NB4 (cell line): ENCODE data around the gene NKAIN4.
"Not testable (repeated sequence)": the region's sequence is repeated elsewhere in the genome, so short reads cannot be mapped to it uniquely, and the experiment has no call there.

ENCODE experiments used
- DNase-seq: peaks from one replicate; pipeline ENCODE4 v3.0.0; 2010; ENCODE audit warnings: low read depth
- H3K4me3 ChIP-seq: one replicate; pipeline ENCODE4 v1.5.1; 2011; ENCODE audit warnings: mild to moderate bottlenecking, low read depth, low read length, moderate library complexity
- CTCF ChIP-seq: IDR thresholded peaks from one replicate; pipeline ENCODE4 v1.5.1; 2012; ENCODE audit warnings: low read depth, low read length
- MAX ChIP-seq: IDR thresholded peaks from 2 replicates; pipeline ENCODE4 v1.6.1; 2011; ENCODE audit warnings: low read depth, low read length
- MYC ChIP-seq: IDR thresholded peaks from 2 replicates; pipeline ENCODE4 v1.6.1; 2011; ENCODE audit warnings: low read depth, low read length
- POLR2A ChIP-seq: IDR thresholded peaks from 2 replicates; pipeline ENCODE4 v1.6.1; 2011; ENCODE audit warnings: mild to moderate bottlenecking; ENCODE audit not compliant: insufficient read length; ENCODE audit errors: extremely low read depth

NKAIN4 gene

DNA sequence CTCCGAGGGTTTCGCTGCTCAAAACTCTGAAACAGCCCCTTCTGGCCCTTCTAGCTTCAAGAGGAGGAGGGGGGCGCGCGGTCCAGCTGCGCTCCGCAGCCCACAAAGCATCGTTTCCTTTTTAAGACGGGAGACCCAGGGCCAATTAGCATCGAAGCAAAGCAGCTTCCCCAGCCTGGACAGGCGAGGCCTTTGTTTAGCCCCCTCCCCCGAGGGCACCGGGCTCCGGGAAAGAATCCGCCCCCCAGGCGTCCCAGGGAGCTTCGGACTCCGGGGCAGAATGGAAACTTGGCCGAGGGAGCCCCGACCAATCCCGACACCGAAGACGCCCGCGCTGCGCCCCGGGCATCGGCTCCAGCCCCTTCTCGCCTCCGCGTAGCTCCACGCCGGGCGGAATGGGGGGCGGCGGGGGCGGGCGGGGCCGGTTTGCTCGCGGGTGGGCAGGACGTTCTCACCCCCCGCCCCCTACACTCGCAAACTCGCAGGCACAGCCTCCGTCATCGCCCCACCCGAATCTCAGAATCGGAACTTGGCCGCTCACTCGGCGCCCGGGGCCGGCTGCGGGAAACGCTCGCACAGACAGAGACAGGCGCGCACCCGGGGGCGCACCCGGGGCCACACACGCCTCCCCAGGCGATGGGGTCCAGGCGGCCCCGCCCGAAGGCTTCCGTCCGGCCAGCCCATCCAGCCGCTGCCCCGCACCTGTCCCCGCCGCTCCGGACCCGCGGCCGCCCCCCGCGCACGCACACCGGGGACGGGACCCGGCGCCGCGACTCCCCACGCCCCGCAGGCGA, 628 bp downstream of the NKAIN4 start:
- DNase-seq, result no peak
- no peak overlapping the region for H3K4me3 ChIP-seq
- TF ChIP-seq MAX (no peak), CTCF (no peak), POLR2A (no peak), MYC (no peak)

DNA sequence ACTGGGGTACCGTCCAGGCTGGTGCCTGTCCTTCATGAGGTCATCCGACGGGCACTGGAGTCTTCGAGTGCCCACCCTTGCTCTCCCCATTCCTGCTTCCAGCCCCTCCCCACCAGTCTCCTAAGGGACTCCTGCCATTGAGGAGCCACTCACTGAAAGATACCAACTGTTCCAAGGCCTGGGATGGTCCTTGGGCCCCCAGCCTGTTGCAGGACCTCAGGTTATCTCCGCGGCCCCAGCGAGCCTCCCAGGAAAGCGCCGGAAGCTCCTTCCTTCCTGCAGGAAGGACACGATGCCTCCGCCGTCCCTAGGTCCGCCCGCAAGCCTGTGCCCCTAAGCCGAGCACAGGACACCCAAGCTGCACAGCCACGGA, 1.2 kb downstream of the NKAIN4 start:
- TF ChIP-seq MYC (no peak), CTCF (no peak), MAX (no peak)
- no peak overlapping the region for H3K4me3 ChIP-seq
- DNase-seq, result no peak

- TF ChIP-seq MAX, result no peak
- TF ChIP-seq MYC, result no peak
- TF ChIP-seq POLR2A, result no peak
- TF ChIP-seq CTCF, result no peak
- no peak for DNase-seq
- no peak overlapping the region for H3K4me3 ChIP-seq
These were observed 2.0 kb downstream of the NKAIN4 start for GRCh38 chr20:63252284-63252711.

DNA sequence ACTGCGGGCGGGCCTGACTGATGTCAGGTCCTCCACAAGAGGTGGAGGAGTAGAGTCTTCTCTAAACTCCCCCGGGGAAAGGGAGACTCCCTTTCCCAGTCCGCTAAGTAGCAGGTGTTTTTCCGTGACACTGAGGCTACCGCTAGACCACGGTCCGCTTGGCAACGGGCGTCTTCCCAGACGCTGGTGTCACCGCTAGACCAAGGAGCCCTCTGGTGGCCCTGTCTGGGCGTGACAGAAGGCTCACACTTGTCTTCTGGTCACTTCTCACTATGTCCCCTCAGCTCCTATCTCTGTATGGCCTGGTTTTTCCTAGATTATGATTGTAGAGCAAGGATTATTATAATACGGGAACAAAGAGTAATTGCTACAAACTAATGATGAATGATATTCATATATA, 2.9 kb downstream of the NKAIN4 start:
- peak; percentile 31 for TF ChIP-seq CTCF
- DNase-seq, H3K4me3 ChIP-seq: not testable (repeated sequence)

DNA sequence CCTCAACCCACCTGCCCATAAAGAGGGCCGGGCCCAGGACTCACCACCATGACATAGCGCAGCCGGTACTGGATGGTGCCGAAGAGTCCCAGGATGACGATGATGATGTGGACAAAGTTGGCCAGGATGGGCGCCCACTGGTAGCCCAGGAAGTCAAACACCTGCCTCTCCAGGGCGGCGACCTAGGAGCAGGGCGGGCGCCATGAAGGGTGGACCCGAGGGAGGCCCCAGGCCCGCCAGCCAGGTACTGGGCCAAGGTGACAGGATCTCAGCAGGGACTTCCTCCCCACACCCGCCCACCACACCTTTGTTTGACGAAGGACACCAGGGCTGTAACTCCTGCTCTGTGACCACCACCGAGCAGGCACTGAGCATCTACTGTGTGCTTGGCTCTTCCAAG, 4.4 kb downstream of the NKAIN4 start:
- TF ChIP-seq MYC (no peak), POLR2A (no peak), MAX (no peak), CTCF (no peak)
- no peak overlapping the region for H3K4me3 ChIP-seq
- no peak for DNase-seq
